ENCODE results near the gene RFT1.

- TF ChIP-seq CTCF (IDR thresholded peaks at IDR 0.05) (no peak), POLR2A (IDR thresholded peaks at IDR 0.05) (no peak)
Observed at GRCh38 chr3:53170325-53171063, 40.3 kb upstream of the RFT1 start.

All from uterus (tissue), 2 donors.